NCI-H82 treated with DMSO at 0.1 percent for 48 hours (cell line): ENCODE measurements around the gene ALS2CL.

Experiments used
- DNase-seq: peaks from one replicate; lab custom pipeline; 2025; ENCODE audit not compliant: unreplicated experiment; lab: John Stamatoyannopoulos, UW

The ALS2CL gene

DNA sequence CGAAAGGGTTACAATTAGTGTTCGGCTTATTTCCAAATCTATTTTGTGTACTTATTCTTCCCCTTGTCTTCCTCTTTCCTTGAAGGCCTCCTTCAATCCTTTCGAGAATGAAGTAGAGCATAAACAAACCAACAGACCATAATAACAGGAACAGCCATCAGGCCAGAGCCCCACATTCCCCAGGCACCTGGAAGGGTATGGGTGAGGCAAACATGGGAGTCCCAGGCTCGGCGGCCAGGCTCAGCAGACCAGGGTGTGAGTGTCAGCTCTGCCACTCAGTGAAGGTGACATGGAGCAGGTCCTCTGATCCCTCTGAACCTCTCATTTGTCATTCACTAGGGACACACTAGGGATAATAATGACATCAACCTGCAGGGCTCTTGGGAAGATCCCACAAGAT lies 13.8 kb downstream of the ALS2CL start:
- DNase-seq, result no peak

DNA sequence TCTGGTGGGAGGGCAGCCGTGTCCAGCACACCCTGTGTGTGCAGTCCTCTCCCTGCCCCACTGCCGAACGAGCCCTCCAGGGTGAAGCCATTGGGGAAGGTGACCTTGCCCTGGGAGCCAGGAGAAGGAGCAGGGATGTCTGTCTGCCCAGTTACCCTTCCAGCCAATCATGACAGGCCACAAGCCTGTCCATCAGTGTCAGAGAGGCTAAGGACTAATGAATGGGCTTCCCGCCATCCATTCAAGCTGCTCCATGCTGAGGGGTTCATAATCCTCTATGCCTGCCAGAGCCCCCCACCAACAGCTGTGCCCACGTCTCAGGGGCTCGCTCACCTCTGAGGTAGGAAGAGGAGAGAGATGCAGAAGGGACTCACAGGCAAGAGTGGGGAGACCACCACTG lies 15.2 kb downstream of the ALS2CL start:
- DNase-seq, result no peak

DNA sequence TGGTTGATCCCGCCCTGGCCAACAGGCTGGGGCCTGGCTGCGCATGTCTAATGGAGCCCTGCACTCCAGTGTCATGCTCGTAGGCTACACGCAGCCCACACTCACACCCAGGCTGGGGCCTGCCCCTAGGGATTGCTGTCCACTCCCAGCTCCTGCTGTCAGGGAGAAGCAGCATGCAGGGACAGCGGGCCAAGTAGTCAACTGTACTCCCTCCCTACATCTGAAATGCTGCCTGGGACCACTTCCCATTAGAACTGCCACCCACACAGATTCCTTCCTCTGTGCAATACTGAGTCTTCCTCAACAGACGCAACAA lies 16.1 kb downstream of the ALS2CL start:
- DNase-seq, result no peak

GRCh38 chr3:46676601-46677410 lies 16.7 kb downstream of the ALS2CL start:
- DNase-seq, result no peak

DNA sequence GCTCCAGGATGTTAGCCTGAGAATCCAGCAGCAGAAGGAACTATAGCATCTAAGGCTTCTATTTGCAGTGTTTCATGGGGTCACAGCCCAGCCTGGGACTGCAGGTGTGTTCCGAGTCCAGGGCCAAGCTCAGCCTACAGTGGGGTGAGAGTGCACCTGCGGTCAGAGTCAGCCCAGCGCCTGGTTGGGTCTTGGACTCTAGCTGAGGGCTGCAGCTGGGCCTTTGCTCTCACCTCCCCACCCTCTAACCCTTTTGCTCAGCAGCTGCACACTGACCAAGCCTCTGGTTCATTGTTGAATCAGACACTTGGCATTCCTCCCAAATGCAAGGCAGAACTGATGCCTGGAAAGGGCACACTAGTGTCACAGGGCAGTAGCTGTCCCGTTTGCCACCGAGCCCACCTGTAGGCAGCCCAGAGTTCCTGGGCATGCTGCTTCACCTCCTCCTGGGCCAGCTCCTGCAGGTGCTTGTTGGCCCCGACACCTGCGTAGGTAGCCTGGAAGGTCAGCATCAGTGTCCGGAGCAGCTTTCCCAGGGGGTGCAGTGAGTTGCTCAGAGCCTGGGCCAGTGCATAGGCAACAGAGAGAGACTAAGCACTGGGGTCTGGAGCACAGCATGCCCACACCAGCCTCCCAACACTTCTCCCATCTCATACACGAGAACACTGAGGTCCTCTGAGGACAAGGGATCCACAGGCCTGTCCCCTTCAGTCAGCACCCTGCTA lies 17.5 kb downstream of the ALS2CL start:
- DNase-seq, result no peak

DNA sequence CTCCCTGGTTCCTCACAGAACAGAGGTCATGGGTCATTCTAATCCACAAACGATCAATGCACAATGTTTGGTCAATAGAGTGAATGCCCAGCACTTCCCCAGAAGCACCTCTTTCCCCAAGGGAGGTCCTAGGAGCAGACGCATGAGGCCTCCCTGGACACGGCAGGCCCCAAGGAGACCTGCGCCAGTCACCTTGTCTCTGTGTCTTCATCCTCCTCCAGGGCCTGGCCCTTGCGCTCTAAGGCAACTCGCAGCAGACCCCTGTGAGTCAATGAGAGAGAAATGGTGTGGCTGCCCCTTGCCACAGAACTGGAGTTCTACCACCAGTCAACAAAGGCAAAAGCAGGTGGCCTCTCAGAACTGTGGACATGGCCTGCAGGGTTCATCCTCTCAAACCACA lies 18.1 kb downstream of the ALS2CL start:
- no peak for DNase-seq

GRCh38 chr3:46674031-46674845 lies 19.2 kb downstream of the ALS2CL start:
- DNase-seq, result no peak

- no peak for DNase-seq
These were observed 20.1 kb downstream of the ALS2CL start for GRCh38 chr3:46673151-46674030.

GRCh38 chr3:46672349-46672695 lies 21.2 kb downstream of the ALS2CL start:
- no peak for DNase-seq

- DNase-seq, result no peak
These were observed 21.7 kb downstream of the ALS2CL start for GRCh38 chr3:46671541-46672348.

- DNase-seq, result no peak
These were observed 22.5 kb downstream of the ALS2CL start for GRCh38 chr3:46670891-46671427.

- no peak for DNase-seq
These were observed 23.2 kb downstream of the ALS2CL start for GRCh38 chr3:46670000-46670890.

DNA sequence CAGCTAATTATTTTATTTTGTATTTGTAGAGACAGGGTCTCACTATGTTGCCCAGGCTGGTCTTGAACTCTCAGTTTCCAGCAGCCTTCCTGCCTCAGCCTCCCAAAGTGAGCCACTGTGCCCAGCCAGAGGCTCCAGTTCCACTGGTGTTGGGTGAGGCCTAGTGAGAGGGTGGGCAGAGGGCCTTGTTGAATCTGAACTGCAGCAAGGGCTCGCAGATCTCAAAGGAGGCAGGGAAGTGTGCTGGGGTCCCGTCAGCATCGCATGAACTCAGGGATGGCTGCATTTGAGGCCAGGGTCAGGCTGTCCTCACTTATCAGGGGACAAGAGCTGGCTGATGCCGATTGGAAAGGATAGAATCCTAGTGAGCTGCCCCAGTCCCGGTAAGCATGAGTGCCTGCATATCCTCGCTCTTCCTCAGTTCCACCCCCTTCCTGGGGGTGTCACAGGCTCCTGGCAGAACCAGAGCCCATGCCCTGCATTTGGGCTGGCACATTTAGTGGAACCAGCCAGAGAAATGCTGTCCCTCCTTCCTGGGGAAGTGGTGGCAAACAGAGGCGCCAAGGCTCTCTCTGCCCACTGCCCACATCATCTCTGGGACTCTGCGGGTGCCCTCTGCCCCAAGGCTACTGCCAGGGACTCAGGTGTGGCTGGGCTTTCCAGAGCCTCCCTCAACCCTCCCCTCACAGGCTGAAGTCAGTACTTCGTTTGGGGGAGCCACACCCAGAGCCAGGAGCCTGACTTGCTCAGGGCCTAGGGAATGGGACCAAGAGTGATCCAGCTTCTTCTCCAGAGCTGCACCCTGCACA lies 24.1 kb downstream of the ALS2CL start:
- no peak for DNase-seq

DNA sequence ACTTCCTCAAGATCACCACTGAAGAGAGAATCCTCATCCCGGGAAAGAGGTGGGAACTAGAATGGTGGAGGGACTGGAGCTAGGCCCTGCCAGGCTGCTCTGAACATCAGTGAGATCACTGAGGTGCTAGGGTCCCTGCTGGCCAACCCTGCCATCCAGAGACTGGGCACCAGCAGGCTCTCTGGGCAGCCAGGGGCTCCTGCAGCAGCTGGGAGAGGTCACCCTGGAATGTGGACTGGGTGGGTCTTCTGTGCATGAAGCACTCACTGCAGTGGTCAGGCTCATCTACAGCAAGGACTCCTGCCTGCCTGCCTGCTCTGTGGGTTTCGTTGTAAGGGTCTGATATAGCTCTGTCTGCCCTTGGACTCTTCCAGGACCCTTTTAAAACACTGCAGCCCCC lies 24.9 kb downstream of the ALS2CL start:
- no peak for DNase-seq

GRCh38 chr3:46668116-46668515 lies 25.4 kb downstream of the ALS2CL start:
- DNase-seq, result no peak

- DNase-seq, result no peak
These were observed 25.8 kb downstream of the ALS2CL start for GRCh38 chr3:46667657-46668056.

- no peak for DNase-seq
These were observed 26.3 kb downstream of the ALS2CL start for GRCh38 chr3:46667061-46667621.

DNA sequence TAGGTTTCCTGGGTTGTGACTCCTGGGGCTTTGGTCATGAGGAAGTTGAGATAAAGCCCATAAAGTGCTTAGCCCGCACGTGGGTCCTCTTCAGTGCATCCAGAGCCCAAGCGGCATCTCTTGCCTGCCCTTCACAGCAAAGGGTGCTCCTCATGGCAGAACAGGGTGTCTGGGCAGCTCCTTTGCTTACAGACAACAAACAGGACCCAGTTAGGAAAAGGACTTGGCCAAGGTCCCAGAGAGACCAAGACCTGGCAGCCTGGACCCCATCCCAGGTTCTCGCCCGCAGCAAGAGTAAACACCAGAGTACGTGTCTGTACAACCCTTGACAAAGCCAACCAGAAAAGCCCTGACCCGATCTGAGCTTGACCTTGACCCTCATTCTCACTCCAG lies 27.0 kb downstream of the ALS2CL start:
- DNase-seq, result no peak
